GOT3 (cell line): ENCODE data around the gene TMEM59.
"Not testable (repeated sequence)": the region's sequence is repeated elsewhere in the genome, so short reads cannot be mapped to it uniquely, and the experiment has no call there.

Source experiments
- DNase-seq: peaks from one replicate; lab custom pipeline; 2025; ENCODE audit warnings: mixed read lengths; lab: John Stamatoyannopoulos, UW

The TMEM59 gene

GRCh38 chr1:54013393-54014008 lies 39.5 kb downstream of the TMEM59 start:
- no peak for DNase-seq

DNA sequence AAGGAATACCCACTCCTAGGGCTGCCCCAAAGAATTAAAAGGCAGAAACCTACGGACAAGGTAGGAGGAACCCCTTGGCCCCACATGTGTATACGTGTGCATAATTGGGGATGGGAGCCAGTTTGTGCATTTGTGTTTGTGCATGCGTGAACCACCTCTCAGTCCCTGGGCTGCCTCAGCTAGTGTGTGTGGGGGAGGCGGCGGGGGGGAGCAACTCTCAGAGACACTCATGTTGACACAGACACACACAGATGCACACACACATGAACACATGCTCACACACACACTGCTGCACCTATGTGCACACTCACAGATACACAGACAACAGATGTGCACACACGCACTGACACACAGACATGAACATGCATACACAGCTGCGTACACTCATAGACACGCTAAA lies 40.1 kb downstream of the TMEM59 start:
- no peak for DNase-seq

- no peak for DNase-seq
Measured at GRCh38 chr1:54012008-54012325, 41.0 kb downstream of the TMEM59 start.

DNA sequence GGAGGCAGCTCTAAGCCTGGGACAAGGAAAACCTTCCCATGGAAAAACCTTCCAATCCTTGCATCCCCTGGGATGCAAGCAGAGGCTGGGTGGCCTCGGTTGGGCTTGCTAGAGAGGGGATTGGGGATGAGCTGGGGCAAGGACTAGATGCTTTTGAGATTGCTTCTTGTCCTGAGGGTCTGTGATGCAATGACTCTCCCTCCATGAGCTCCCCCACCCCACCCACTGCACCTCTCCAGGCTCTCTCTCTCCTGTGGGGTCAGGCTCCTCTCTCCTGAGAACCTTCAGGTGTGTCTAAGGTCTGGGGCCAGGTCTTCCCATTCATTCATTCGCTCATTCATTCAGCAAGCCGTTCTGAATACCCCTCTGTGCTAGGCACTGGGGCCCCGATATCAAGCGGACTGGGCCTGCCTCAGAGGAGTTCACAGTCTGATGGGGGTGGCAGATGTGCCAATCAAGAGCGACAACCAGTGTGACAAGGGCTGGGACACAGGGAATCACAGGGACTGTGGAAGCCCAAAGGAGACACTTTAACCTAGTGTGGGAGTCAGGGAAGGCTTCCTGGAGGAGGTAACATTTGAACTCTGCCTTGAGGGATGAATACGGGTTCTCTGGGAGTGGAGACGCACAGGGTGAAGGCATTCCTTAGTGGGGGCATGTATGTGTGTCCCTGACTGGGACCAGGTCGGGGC lies 41.5 kb downstream of the TMEM59 start:
- no peak for DNase-seq

DNA sequence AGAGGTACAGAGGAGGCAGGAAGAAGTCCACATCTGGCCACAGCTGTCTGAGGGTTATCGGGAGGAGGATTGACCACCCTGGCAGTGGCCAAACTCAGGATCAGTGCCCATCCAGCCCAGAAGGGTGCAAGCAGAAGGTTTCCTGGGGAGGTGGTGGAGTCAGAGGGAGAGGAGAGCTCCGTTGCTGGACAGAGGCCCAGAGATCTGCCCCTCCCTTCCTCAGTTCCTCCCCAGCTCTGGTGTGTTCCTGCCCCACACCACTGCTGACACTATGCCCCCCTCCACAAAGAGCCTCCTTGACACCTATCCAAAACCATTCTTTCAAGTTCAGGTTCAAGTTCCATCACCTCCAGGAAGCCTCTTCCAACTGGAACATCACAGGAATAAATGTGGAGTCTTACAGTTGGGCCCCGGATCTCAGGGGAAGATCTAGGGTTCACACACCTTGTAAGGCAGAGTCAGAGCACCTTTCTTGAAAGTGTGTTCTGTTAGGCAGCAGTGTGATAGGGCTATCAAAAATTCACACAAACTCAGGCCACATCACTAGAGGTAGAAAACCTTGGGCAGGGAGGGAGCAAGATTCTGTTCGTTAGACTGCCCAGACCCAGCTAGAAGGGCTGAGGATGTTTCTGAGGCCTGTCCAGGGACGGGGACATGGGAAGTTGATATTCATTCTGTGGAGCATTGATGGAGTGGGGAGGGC lies 42.4 kb downstream of the TMEM59 start:
- no peak for DNase-seq

GRCh38 chr1:54009406-54009805 lies 43.6 kb downstream of the TMEM59 start:
- no peak for DNase-seq

DNA sequence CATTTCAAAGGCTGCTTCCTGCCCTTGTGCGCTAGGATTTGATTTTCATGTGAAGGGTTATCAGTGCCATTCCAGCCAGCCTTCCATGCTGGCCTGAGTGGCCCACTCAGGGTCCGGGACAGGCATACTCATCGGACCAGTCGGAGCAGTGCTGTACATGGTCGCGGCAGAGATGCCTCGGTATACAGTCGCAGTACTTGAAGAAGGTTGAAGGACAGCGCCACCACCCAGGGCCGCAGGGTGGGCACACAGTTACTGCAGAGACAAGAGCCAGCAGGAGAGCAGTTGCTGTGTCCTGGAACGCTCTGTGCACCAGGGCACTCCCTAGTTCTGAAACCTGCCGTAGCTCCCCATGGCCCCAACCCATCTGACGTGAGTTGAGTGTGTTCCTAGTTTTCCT lies 44.1 kb downstream of the TMEM59 start:
- DNase-seq = no peak

GRCh38 chr1:54007613-54008012 lies 45.4 kb downstream of the TMEM59 start:
- DNase-seq = no peak

DNA sequence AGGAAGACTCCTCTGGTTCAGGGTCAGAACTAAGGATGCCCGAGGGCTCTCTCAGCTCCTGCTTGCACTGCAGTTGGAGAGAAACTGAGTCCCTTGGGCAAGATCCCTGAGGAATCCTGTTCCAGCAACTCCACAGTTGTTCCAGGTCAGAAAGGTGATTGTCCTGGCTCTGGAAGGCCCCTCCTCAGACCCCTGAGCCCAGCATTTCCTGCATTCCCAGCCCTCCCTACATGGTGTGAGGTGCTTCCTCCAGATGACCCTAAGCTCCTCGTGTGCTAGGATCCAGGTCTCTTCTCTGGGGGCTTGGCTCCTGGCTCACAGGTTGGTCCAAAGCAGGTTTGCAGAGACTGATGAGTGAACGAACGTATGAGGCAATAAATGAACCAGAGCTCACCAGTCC lies 46.5 kb downstream of the TMEM59 start:
- no peak for DNase-seq

GRCh38 chr1:54004481-54005049 lies 48.4 kb downstream of the TMEM59 start:
- DNase-seq = no peak

DNA sequence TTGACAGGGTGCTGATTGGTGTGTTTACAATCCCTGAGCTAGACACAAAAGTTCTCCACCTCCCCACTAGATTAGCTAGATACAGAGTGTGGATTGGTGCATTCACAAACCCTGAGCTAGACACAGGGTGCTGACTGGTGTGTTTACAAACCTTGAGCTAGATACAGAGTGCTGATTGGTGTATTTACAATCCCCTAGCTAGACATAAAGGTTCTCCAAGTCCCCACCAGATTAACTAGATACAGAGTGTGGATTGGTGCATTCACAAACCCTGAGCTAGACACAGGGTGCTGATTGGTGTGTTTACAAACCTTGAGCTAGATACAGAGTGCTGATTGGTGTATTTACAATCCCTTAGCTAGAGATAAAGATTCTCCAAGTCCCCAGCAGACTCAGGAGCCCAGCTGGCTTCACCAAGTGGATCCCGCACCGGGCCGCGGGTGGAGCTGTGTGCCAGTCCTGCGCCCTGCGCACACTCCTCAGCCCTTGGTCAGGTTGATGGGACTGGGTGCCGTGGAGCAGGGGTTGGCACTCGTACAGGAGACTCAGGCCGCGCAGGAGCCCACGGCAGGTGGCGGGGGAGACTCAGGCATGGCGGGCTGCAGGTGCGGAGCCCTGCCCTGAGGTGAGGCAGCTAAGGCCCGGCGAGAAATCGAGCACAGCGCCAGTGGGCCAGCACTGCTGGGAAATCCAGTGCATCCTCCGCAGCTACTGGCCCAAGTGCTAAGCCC lies 49.1 kb downstream of the TMEM59 start:
- not testable (repeated sequence) for DNase-seq

DNA sequence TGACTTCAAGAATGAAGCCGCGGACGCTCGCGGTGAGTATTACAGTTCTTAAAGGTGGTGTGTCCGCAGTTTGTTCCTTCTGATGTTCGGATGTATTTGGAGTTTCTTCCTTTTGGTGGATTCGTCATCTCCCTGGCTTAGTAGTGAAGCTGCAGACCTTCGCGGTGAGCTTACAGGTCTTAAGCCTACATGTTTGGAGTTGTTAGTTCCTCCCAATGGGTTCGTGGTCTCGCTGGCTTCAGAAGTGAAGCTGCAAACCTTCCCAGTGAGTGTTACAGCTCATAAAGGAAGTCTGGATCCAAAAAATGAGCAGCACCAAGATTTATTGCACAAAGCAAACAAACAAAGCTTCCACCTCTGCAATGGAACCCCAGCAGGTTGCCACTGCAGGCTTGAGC lies 49.8 kb downstream of the TMEM59 start:
- DNase-seq = no peak

- DNase-seq = no peak
Measured at GRCh38 chr1:54002544-54003248, 50.3 kb downstream of the TMEM59 start.

DNA sequence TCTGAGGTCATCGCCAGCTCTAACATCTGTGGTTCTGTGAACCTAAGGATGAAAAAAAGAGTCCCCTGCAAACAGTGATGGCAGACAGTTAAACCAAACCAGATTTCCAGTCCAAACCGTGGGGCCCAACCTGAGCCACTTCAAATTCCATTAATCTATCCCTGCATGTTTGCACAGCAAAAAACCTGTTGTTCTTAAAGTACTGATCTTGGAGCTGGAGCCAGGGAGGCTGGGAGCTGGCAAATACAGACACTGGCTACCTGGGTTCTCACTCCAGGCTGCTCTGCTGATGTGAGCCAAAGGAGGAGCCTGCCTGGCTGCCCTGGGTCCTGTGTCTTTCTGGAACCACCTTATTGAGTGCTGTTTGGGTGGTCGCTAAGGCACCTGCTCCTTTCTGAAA lies 51.4 kb downstream of the TMEM59 start:
- DNase-seq = no peak

GRCh38 chr1:53999920-54000319 lies 53.1 kb downstream of the TMEM59 start:
- no peak for DNase-seq

- DNase-seq = no peak
Measured at GRCh38 chr1:53998223-53998622, 54.8 kb downstream of the TMEM59 start.

GRCh38 chr1:53995683-53996082 lies 57.3 kb downstream of the TMEM59 start:
- no peak for DNase-seq

DNA sequence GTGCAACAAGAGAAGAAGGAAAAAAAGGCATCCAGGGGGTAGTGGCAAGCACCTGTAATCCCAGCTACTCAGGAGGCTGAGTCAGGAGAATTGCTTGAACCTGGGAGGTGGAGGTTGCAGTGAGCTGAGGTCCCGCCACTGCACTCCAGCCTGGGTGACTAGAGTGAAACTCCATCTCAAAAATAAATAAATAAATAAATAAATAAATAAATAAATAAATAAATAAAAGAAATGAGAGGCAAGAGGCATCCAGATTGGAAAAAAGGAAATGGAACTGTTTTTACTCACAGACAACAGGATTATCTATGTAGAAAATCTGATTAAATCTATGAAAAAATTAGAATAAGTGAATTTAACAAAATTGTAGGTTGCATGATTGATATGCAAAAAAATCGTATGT lies 58.5 kb downstream of the TMEM59 start:
- not testable (repeated sequence) for DNase-seq

- no peak for DNase-seq
Measured at GRCh38 chr1:53992085-53992874, 60.7 kb downstream of the TMEM59 start.

DNA sequence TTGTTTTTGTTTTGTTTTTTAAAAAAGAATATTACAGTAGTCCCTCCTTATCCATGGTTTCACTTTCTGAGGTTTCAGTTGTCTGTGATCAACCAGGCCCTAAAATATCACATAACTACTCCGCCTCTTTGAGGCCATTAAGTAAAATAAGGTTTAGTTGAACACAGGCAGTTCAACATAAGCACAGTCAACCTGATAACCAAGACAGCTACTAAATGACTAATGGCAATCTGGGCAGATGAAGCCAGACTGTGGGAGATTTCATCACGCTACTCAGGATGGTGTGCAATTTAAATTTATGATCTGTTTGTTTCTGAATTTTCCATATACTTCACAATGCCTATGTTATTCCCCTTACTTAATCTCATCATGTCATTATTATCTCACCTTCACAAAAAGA lies 65.1 kb downstream of the TMEM59 start:
- no peak for DNase-seq

- no peak for DNase-seq
Measured at GRCh38 chr1:53986458-53986857, 66.5 kb downstream of the TMEM59 start.
